ENCODE measurements around the gene TUBB4B.
A peak's percentile ranks its signal among the peaks of the same experiment; 100 is the strongest.

The TUBB4B gene

DNA sequence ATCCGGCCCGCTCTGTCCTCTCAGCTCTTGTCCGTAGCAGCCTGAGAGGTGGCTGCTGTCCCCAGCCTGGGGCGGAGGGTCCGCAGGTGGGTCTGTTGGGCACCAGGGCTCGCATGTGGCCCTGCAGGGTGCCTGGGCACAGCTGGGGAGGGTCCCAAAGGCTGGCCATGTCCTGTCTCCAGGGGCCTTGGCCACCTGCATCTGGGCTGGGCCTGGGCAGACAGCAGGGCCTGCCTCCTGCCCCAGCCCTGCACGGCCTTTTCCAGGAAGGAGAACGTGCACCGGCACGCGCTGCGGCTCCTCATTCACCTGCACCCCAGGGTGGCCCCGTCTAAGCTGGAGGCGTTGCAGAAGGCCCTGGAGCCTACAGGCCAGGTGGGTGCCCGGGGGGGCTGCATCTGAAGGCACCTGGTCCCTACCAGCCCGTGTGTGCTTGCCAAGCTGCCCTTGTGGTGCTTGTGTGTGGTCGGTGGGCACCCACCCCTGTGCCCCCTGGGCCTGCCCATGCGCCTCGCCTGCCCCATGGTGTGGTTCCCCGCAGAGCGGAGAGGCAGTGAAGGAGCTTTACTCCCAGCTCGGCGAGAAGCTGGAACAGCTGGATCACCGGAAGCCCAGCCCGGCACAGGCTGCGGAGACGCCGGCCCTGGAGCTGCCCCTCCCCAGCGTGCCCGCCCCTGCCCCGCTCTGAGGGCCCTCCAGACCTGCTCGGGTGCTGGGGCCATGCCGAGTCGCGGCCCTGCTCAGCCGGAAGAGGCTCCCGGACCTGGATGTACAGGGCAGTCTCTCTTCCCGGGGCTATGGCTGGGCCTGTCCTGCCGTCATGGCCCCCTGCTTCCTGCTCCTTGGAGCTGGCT, 31.4 kb downstream of the TUBB4B start:
- no peak for DNase-seq

- DNase-seq = no peak
These were observed 32.0 kb downstream of the TUBB4B start for GRCh38 chr9:137273095-137273490.

DNA sequence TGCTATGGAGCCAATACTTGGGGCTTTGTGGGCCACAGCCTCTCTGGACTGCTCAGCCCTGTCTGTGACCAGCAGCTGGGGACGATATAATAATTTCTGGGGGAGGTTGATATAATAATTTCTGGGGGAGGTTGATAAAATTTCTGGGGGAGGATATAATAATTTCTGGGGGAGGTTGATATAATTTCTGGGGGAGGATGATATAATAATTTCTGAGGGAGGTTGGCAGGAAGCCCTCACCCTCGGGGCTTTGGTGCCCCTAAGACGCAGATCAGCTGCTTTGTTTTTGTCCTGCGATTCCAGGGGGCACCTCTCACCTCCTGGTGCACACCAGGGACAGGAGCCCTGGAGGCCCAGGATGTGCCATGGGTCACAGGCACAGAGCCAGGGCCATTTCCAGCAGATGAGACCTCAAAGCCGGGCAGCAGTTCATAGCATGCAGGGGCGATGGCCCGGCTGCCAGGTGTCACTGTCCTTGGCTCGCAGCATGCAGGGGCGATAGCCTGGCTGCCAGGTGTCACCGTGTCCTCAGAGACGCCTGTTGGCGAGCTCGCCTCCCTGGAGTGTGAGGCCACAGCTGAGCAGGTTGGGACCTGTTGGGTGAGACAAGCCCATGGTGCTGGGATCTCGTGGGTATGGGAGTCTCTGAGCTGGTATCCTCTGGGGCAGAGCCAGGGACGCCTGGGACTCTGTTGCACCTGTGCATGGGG, 32.7 kb downstream of the TUBB4B start:
- peak in 1 of 4 experiments; percentile 0 for DNase-seq

- peak in 1 of 4 experiments; percentile 2 for DNase-seq
These were observed 34.1 kb downstream of the TUBB4B start for GRCh38 chr9:137275203-137275587.

DNA sequence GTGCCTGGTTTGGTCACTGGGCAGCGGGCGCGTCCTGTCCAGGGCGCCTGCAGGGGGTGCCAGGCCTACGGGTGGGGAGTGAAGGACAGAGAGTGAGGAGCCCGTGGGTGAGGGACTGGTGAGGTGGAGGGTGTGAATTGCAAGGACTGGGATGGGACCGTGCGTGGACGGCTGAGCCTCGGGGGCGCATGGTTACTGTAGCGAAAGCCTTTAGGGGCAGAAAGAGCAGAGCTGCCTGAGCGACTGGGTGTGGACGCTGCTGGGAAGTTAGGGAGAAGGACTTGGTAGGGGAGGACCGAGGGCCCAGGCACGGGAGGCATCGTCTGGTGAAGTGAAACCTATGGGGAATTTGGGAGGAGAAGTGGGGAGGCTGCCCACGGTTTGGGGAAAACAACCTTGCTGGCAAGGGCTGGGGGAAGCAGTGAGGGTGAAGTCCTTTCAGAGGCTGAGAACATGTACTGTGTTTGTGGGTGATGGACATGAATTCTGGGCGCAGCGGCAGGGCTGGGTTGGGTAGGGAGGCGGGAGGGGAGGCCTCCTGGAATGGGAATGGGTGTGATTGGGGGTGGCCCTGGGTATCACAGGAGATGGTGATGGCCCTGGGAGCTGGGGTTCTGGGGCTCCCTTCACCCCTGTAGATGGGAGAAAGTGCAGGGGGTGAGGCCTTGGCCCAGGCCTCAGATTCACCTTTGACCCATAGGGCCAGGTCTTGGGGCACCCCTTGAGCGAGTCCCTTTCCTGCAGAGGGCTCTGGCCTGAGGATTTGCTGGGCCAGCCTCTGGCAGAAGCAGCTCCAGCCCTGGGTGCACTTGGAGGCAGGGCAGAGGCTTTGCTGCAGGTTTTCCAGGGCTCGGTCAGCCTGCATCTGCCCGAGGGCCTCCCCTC, 34.7 kb downstream of the TUBB4B start:
- peak in 2 of 4 experiments; percentile 29 to 49 for DNase-seq

GRCh38 chr9:137276473-137277328, 35.6 kb downstream of the TUBB4B start:
- peak; percentile 66 to 80 (median 75) for DNase-seq

DNA sequence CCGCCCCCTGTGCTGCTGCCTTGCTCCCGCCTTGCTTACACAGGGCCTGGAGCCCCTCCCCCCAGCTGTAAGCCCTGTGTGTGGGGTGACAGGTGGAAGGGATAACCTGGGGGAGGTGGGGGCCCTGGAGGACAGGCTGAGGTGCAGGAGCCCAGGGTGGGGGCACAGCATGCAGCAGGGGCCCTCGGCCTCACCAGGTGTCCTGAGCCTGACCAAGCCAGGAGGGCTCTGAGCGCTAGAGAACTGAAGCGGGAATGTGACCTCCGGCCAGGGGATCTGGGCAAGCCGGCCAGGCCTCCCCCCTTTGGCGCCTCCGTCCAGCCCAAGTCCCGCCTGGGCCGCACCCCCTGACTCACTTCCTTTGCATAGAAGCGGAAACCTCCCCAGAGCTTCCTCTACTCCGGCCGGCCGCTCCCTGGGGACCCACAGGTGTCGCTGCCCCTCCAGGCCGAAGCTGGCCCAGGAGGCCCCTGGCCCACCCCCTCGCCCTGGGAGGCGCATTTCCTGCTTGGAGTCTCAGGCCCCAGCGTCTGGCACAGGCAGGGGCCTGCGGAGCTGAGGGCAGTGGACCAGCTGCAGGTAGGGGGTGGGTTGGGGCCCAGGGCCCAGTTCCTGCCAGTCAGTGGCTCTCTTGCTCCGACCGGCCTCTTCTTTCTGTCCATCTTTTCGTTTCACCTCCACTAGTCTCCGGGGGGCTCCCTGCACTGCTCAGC, 36.4 kb downstream of the TUBB4B start, which contains the start of gene TOR4A:
TOR4A (plus strand) TSS at position 398 of the 713 bp plus-strand sequence. CDS start 964 bp downstream, outside the sequence.
- peak; percentile 84 to 93 (median 92) for DNase-seq

GRCh38 chr9:137278061-137278701, 37.1 kb downstream of the TUBB4B start:
- DNase-seq = peak; percentile 51 to 76 (median 69)

GRCh38 chr9:137278721-137279711, 37.9 kb downstream of the TUBB4B start:
- DNase-seq = no peak

GRCh38 chr9:137279741-137280473, 38.8 kb downstream of the TUBB4B start:
- DNase-seq = no peak

DNA sequence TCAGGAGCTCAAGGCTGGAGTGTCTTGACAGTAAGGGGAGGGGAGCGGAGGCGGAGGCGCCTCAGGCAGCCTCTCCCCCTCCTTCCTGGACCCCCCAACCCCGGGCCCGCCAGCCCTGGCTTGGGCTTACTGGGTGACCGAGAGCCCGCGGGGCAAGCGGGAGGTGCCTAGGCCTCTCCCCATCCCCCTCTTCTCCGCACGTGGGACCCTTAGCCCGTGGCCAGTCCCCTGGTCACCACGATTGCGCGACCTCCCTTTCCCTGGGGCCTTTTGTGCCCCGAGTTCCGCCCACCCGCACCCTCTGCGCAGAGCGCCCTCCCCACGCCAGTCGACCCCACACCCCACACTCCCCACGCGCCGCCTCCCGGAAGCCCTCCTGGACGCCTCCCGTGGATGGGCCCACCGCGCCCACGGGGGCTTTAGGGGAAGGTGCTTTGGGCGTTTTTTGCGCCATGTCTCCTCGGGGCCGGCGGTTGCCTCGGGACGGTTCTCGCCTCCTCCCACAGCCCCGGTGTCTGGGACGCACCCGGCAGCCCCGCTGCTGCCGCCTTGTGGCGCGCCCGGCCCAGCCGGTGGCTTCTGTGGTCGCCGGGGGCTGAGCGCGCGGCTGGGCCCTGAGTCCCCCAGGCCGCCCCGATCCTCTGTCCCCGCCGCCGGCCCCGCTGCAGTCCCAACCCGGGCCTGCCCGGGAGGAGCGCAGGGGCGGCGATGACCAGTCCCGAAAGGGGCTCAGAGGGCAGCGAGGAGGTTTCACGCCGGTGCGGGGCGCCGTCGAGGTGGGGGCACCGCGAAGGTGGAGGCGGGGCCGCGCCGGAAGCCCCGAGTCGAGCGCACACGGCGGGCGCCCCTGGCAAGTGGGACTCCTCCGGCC, 39.6 kb downstream of the TUBB4B start:
- peak in 3 of 4 experiments; percentile 28 to 60 (median 53) for DNase-seq

GRCh38 chr9:137281345-137282116, 40.4 kb downstream of the TUBB4B start:
- DNase-seq = no peak

DNA sequence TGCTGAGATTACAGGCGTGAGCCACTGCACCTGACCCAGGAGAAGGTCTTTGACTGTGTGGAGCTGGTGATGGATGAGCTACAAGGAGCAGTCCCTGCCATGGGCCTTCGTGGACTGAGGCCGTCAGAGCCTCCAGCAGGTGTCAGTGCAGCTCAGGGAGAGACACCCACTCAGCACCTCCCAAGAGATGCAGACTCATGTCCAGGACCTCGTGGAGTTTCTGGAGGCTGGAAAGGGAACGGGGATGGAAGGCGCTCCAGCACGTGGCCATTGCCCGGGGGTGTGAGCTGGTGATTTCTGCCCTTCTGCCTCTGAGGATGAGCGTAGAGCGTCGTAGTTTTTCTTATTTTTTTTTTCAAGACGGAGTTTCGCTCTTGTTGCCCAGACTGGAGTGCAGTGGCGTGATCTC, 45.9 kb downstream of the TUBB4B start:
- peak in 3 of 4 experiments; percentile 46 to 65 (median 58) for DNase-seq

DNA sequence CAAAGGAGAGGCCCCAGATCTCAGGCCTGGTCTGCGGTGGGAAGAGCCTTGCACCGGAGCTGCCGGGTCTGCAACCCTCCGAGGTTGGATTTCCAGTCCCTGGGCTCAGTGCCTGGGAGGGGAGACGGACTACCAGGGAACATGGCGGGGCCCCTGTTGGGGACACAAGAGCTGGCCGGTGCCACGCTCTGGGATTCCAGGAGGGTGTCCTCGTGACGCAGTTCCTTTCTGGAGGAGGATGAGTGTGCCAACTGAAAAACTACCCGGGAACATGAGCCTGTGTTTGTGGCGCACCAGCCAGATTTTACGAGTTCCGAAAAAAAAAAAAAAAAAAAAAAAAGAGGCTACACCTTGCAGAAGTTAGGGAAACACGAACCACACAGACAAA, 52.0 kb downstream of the TUBB4B start:
- no peak for DNase-seq

Measured in suppressor macrophage (primary cell).